ENCODE data around the gene AMFR.

GRCh38 chr16:56389554-56389953 lies 35.8 kb downstream of the AMFR start:
- TF ChIP-seq CTCF (IDR thresholded peaks at IDR 0.05; ENCODE audit: low read length) (no peak), EZH2 (IDR thresholded peaks at IDR 0.05; ENCODE audit: borderline replicate concordance, low read length) (no peak)
